Motor neuron (in vitro differentiated cells): ENCODE data around the gene LOX. TPM values are rescaled to one million over a fixed set of nuclear protein-coding genes. Genes with fewer than 3 reads are reported as not detected.

Source experiments
- ATAC-seq, 8 experiments: fragments of 200-7000 bp; cut with Tn5 transposase; replicated peaks in 6 of 8; 2 replicates each; pipeline ENCODE4 v1.8.0; 2021; ENCODE audit warnings: mild to moderate bottlenecking in 8 of 8, moderate library complexity in 8 of 8
- H3K27ac ChIP-seq, 2 donors: fragments of 250-450 bp; sonication (Bioruptor Pico); 2 replicates each; pipeline ENCODE4 v1.9.0; 2021; ENCODE audit warnings: antibody characterized with exemption in 2 of 2, mild to moderate bottlenecking in 2 of 2, moderate library complexity in 1 of 2
- H3K4me1 ChIP-seq, 2 donors: fragments of 250-450 bp; sonication (Bioruptor Pico); replicated peaks in 1 of 2; 2 replicates each; pipeline ENCODE4 v1.6.1; 2021; ENCODE audit warnings: antibody characterized with exemption in 2 of 2, mild to moderate bottlenecking in 2 of 2, moderate library complexity in 1 of 2
- H3K4me3 ChIP-seq, 5 donors: fragments of 250-450 bp; sonication (Bioruptor Pico); 2 replicates each; pipeline ENCODE4 v1.9.0; 2021; ENCODE audit warnings: antibody characterized with exemption in 5 of 5, mild to moderate bottlenecking in 5 of 5, moderate library complexity in 4 of 5
- WGBS, 10 experiments: fragments of 450-650 bp; shearing (Covaris generic); methylation state at CpG; one replicate each; pipeline ENCODE4 v1.0.0; 2022; 5-methylcytosine and 5-hydroxymethylcytosine counted together
- in situ Hi-C, 9 experiments: fragments of 400-800 bp; cut with MboI; loops; one replicate each; pipeline ENCODE4 v1.15.0; 2021; ENCODE audit warnings: low sequenced_read_pairs in 9 of 9, low pct_unique_long_range_greater_than_20kb in 2 of 9; ENCODE audit not compliant: unreplicated experiment in 9 of 9
- total RNA-seq, 8 experiments: library from RNA; unstranded; fragments of 300-600 nt; gene quantifications; 2 replicates each; pipeline versions ENCODE4 v1.2.3 to v1.2.4, GENCODE V29; 2022

The LOX gene
- total RNA-seq, 8 experiments from 2014 or later: 1.0 to 147 (median 15.5) TPM

- peak in 1 of 8 experiments; percentile 9 for ATAC-seq
- Histone ChIP-seq H3K27ac (no peak overlapping the region), H3K4me1 (no peaks in the 10 kb centered on the region), H3K4me3 (no peak overlapping the region)
- WGBS, 10 experiments: 80 to 100% (median 96%) methylated on average over 1 to 3 of the region's 3 CpGs; no CpG with 5 or more reads in 3 of the 10 experiments
- in situ Hi-C loops: no loop called here
Observed at GRCh38 chr5:122064992-122065391, 13.1 kb downstream of the LOX start.

GRCh38 chr5:122063836-122064235, 14.2 kb downstream of the LOX start:
- H3K27ac ChIP-seq: no peak overlapping the region
- peak in 1 of 8 experiments; percentile 14 for ATAC-seq
- in situ Hi-C loops: no loop called here
- H3K4me3 ChIP-seq: no peak overlapping the region
- 0 to 100% (median 61%) methylated on average over 1 of the region's 1 CpG; no CpG with 5 or more reads in 2 of the 10 experiments for WGBS, 10 experiments
- no peaks in the 10 kb centered on the region for H3K4me1 ChIP-seq

- WGBS, 10 experiments: 38 to 100% (median 86%) methylated on average over 1 of the region's 1 CpG; no CpG with 5 or more reads in 5 of the 10 experiments
- Histone ChIP-seq H3K4me3 (no peak overlapping the region), H3K27ac (no peak overlapping the region), H3K4me1 (no peaks in the 10 kb centered on the region)
- peak in 1 of 8 experiments; percentile 14 for ATAC-seq
- in situ Hi-C loops: no loop called here
Observed at GRCh38 chr5:122062205-122062604, 15.9 kb downstream of the LOX start.

- no peak for ATAC-seq
- in situ Hi-C loops: no loop called here
- Histone ChIP-seq H3K27ac (no peak overlapping the region), H3K4me1 (no peaks in the 10 kb centered on the region), H3K4me3 (no peak overlapping the region)
Observed at GRCh38 chr5:122056913-122057312, 21.1 kb downstream of the LOX start.

DNA sequence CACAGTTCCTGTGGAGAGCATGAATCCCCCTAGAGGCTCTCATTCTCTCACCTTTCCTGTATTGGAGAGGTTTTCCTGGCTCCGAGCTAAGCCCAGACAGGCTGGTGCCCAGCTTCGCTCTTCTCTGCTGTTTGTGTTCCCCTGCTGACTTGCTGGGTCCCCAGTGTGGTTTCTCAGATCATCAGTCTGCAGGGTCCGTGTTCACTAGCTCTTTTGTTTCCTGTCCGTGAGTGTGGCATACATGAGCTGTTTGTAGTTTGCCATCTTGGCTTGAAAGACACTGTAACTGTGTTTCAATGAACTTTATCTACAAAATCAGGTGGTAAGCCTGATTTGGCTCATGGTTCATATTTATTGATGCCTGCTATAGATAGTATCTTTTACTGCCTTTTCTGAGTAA, 23.8 kb downstream of the LOX start:
- Histone ChIP-seq H3K27ac (no peak overlapping the region), H3K4me3 (no peak overlapping the region), H3K4me1 (no peaks in the 10 kb centered on the region)
- no peak for ATAC-seq
- 0 to 100% (median 93%) methylated on average over 1 to 4 of the region's 4 CpGs; no CpG with 5 or more reads in 1 of the 10 experiments for WGBS, 10 experiments
- in situ Hi-C loops: no loop called here

DNA sequence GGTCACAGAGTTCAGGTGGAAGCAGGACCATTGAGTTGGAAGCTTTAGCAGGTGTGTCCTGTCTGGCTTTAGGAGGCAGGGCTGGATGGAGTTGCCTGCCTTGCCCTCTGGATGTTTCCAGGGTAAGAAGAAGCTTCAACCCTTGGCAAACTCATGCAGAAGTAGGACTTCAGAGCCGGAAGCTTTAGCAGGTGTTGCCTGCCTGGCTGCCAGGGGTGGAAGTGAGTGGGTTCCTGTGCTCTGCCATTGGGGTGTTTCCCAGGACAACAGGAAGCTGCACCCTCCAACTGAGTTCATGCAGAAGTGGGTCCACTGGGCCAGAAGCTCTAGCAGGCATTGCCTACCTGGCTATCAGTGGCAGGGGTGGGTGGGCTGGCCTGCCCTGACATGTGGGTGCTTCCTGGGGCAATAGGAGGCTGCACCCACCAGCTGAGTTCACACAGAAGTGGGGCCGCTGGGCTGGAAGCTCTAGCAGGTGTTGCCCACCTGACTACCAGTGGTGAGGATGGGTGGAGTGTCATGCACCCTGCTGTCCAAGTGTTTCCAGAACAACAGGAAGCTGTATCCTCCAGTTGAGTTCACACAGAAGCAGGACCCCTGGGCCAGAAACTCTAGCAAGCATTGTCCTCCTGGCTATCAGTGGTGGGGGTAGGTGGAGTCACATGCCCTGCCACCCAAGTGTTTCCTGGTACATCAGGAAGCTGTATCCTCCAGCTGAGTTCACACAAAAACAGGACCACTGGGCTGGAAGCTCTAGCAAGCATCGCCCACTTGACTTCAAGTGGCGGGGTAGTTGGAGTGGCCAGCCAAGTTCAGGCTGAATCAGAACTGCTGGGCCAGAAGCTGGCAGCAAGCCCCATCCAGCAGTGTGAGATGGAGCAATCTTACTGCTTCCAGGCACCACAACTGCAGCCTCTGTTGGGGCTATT, 24.6 kb downstream of the LOX start:
- 80 to 100% (median 100%) methylated on average over 1 to 3 of the region's 4 CpGs; no CpG with 5 or more reads in 4 of the 10 experiments for WGBS, 10 experiments
- H3K27ac ChIP-seq: no peak overlapping the region
- H3K4me3 ChIP-seq: no peak overlapping the region
- no peaks in the 10 kb centered on the region for H3K4me1 ChIP-seq
- no peak for ATAC-seq
- in situ Hi-C loops: no loop called here

DNA sequence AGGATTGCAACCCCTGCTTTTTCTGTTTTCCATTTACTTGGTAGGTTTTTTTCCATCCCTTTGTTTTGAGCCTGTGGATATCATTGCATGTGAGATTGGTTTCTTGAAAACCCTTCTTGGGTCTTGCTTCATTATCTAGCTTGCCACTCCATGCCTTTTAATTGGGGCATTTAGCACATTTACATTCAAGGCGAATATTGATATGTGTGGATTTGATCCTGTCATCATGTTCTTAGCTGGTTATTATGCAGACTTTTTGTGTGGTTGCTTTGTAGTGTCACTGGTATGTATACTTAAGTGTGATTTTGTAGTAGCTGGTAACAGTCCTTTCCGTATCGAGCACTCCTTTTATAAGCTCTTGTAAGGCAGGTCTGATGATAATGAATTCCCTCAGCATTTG, 26.5 kb downstream of the LOX start:
- in situ Hi-C loops: no loop called here
- WGBS, 10 experiments: 73 to 100% (median 88%) methylated on average over 1 to 3 of the region's 3 CpGs; no CpG with 5 or more reads in 1 of the 10 experiments
- H3K4me1 ChIP-seq: no peaks in the 10 kb centered on the region
- no peak for ATAC-seq
- no peak overlapping the region for H3K4me3 ChIP-seq
- H3K27ac ChIP-seq: no peak overlapping the region

DNA sequence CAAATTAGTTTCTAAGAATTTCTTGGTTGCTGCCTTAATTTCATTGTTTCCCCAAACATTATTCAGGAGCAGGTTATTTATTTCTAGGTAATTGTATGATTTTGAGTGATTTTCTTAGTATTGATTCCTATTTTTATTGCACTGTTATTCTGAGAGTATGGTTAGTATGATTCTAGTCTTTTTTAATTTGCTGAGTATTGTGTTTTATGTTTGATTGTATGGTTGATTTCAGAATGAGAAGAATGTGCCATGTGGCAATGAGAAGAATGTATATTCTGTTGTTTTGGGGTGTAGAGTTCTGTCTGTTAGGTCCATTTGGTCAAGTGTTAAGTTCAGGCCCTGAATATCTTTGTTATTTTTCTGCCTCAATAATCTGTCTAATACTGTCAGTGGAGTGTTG, 27.1 kb downstream of the LOX start:
- in situ Hi-C loops: no loop called here
- Histone ChIP-seq H3K4me1 (no peaks in the 10 kb centered on the region), H3K4me3 (no peak overlapping the region), H3K27ac (no peak overlapping the region)
- ATAC-seq: no peak

- H3K27ac ChIP-seq: no peak overlapping the region
- whole genome bisulfite sequencing, 10 experiments: 67 to 100% (median 92%) methylated on average over 1 to 3 of the region's 3 CpGs; no CpG with 5 or more reads in 1 of the 10 experiments
- in situ Hi-C loops: no loop called here
- H3K4me3 ChIP-seq: no peak overlapping the region
- peaks cover 3 to 4% of the 10 kb centered on the region in 2 donors for H3K4me1 ChIP-seq
- ATAC-seq: no peak
Observed at GRCh38 chr5:122040636-122041302, 37.3 kb downstream of the LOX start.

DNA sequence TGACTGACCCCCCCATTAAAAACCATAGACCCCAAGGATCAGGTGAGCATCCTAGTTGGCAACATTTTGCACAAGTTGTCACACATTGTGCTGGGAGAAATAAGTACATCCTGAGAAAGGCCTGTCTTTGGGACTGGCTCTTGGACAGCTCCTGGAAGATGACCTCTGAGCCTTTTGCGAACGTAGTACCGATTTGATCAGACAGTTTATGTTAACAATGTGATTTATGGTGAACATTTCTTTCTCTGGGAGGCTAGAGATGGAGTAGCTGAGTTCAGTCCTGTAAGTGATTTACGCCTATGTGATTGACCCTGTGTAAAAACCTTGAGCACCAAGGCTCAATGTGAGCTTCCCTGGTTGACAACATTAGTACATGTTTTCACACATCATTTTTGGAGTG, 41.7 kb downstream of the LOX start:
- peak in 5 of 8 experiments; percentile 10 to 73 (median 52) for ATAC-seq
- 39 to 100% (median 80%) methylated on average over 1 to 4 of the region's 4 CpGs; no CpG with 5 or more reads in 4 of the 10 experiments for WGBS, 10 experiments
- Histone ChIP-seq H3K27ac (no peak overlapping the region), H3K4me1 (peaks cover 3 to 6% of the 10 kb centered on the region in 2 donors), H3K4me3 (no peak overlapping the region)
- in situ Hi-C loops: no loop called here

DNA sequence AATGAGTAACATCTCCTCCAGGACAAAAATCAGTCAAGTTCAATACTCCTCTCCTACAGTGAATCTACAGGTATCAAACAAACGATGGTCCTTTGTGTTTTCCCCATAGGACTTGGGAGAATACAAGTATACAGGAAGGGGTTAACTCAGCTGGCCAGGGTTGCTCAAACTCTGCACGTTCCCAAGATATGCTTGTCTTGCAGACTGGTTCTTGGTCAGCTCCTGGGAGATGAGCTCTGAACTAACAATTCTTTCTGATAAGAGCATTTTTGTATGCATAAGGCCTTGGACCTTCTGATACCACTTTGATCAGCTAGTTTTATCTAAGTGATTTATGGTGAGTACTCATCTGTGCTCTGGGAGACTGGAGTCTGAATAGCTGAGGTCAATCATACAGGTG, 42.1 kb downstream of the LOX start:
- peaks cover 3 to 6% of the 10 kb centered on the region in 2 donors for H3K4me1 ChIP-seq
- ATAC-seq: peak in 1 of 8 experiments; percentile 42
- H3K4me3 ChIP-seq: no peak overlapping the region
- no peak overlapping the region for H3K27ac ChIP-seq
- in situ Hi-C loops: no loop called here
- 55 to 100% (median 60%) methylated on average over 1 to 2 of the region's 2 CpGs; no CpG with 5 or more reads in 3 of the 10 experiments for WGBS, 10 experiments

DNA sequence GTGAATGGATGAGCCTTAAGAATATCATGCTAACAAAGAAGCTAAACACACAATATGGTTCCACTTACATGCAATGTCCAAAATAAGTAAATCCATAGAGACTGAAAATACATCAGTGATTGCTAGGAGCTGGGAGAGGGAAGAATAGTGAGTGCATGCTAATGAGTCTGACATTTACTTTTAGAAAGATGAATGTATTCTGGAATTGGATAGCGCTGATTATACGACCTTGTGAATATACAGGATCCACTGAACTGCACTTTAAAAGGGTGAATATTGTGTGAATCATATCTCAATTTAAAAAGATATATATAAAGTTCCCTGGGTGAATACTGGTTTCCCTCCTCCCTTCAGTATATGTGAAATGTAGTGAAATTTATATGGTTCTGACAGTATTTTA, 46.2 kb downstream of the LOX start:
- peaks cover 3 to 6% of the 10 kb centered on the region in 2 donors for H3K4me1 ChIP-seq
- H3K4me3 ChIP-seq: no peak overlapping the region
- no peak overlapping the region for H3K27ac ChIP-seq
- WGBS, 10 experiments: 40 to 96% (median 84%) methylated on average over 1 to 2 of the region's 2 CpGs; no CpG with 5 or more reads in 2 of the 10 experiments
- peak in 2 of 8 experiments; percentile 33 to 56 for ATAC-seq
- in situ Hi-C loops: no loop called here

DNA sequence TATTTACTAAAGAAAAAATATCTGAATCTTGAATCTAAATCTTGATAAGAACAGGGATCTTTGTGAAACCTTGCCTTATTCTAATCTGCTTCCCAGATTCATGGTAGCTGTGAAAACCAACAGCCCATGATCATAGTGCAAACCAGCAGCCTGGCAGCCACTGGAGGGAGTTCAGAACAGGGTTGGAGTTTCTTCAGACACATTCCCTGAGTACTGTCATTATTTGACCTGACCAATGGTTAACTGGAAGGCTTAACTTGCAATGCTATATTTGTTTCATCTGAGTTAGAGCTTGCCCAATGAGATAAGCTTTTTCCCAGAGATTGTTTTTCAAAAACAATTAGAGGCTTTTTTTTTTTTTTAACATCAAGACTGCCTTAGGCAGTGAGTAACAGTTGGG, 47.8 kb downstream of the LOX start:
- no peaks in the 10 kb centered on the region for H3K4me1 ChIP-seq
- H3K27ac ChIP-seq: no peak overlapping the region
- no peak overlapping the region for H3K4me3 ChIP-seq
- in situ Hi-C loops: no loop called here
- ATAC-seq: peak in 3 of 8 experiments; percentile 20 to 46 (median 42)
